ENCODE results near the gene MEX3B. TPM values are rescaled to one million over a fixed set of nuclear protein-coding genes. Genes with fewer than 3 reads are reported as not detected.

The MEX3B gene
- total and polyA plus RNA-seq, 2 donors (not counting 3 experiments of a cell fraction or from before 2014, with no cell fraction given), result 11.0 to 22.6 TPM

- CTCF ChIA-PET, result interaction anchor here (1.0 to 1.2 kb wide), 2 partner anchors 10 to 75 kb away, joined by 3 read pairs; no protein-coding TSS in a partner anchor
- no peak overlapping the region for H3K9ac ChIP-seq (replicated peaks; ENCODE audit: extremely low read depth, insufficient read depth, low read length)
- no peak overlapping the region for H3K4me3 ChIP-seq (replicated peaks in 1 of 3; ENCODE audit: insufficient read depth in 1 of 3, low read depth in 1 of 3, low read length in 3 of 3)
- no peaks in the 10 kb centered on the region for H3K9me1 ChIP-seq (replicated peaks; ENCODE audit: control insufficient read depth, extremely low read depth, insufficient read depth, low read length)
- H2AFZ ChIP-seq (ENCODE audit: low read depth, low read length), result no peak overlapping the region
- dilution Hi-C loops (cut with MboI; ENCODE audit: extremely low pct_ligation_motif_present, low sequenced_read_pairs), result no loop called here
- no peaks in the 10 kb centered on the region for H3K4me1 ChIP-seq (ENCODE audit: control insufficient read depth, extremely low read depth, insufficient read depth, low read length)
- H3K9me3 ChIP-seq (replicated peaks; ENCODE audit: control insufficient read depth, insufficient read depth, low read length), result no peaks in the 10 kb centered on the region
- no peak overlapping the region for H3K4me2 ChIP-seq (ENCODE audit: insufficient read depth, low read length)
- no TSS peak for BruUV-seq (replicated peaks)
- H3K27ac ChIP-seq (ENCODE audit: insufficient read depth, low read depth, low read length), result no peak overlapping the region
- POLR2A ChIA-PET, result no interaction called here
- no peak for FAIRE-seq
- H4K20me1 ChIP-seq (replicated peaks; ENCODE audit: control insufficient read depth, extremely low read depth, insufficient read depth, low read length), result no peaks in the 10 kb centered on the region
- TF ChIP-seq CTCF (IDR thresholded peaks at IDR 0.05; ENCODE audit: extremely low read depth in 1 of 2, insufficient read depth in 1 of 2, low read depth in 1 of 2, low read length in 2 of 2) (no peak), MYC (IDR thresholded peaks at IDR 0.05; ENCODE audit: low read depth, low read length) (no peak), EZH2 (IDR thresholded peaks at IDR 0.05; ENCODE audit: borderline replicate concordance, low read depth, low read length, severe bottlenecking) (no peak), FOS (IDR thresholded peaks at IDR 0.05; ENCODE audit: borderline replicate concordance, insufficient read depth, low read length) (no peak), GATA2 (IDR thresholded peaks at IDR 0.05; ENCODE audit: insufficient read depth, insufficient read length, low read depth, low read length) (no peak), MAX (IDR thresholded peaks at IDR 0.05; ENCODE audit: insufficient read depth, insufficient read length) (no peak), POLR2A (IDR thresholded peaks at IDR 0.05; ENCODE audit: low read depth, low read length) (no peak), POLR2AphosphoS5 (IDR thresholded peaks at IDR 0.05; ENCODE audit: insufficient read depth, low read depth, low read length) (no peak), JUN (IDR thresholded peaks at IDR 0.05; ENCODE audit: borderline replicate concordance, insufficient read depth, insufficient read length, low read depth) (no peak)
- no peak for DNase-seq (ENCODE audit: low read depth, low spot score)
- no peaks in the 10 kb centered on the region for H3K79me2 ChIP-seq (ENCODE audit: control insufficient read depth, insufficient read depth, low read length)
- H3K27me3 ChIP-seq (ENCODE audit: control insufficient read depth in 2 of 2, insufficient read depth in 2 of 2, low read length in 2 of 2), result no peaks in the 10 kb centered on the region
- intact Hi-C loops (cut with micrococcal nuclease), result no loop called here
- no peaks in the 10 kb centered on the region for H3K36me3 ChIP-seq (ENCODE audit: control insufficient read depth in 2 of 2, extremely low read depth in 1 of 2, insufficient read depth in 2 of 2, low read length in 2 of 2)
Measured at GRCh38 chr15:82014989-82015388, 30.8 kb downstream of the MEX3B start.
